Measurements from ENCODE around the gene CDC45. TPM values are rescaled to one million over a fixed set of nuclear protein-coding genes. Genes with fewer than 3 reads are reported as not detected.
A peak's percentile ranks its signal among the peaks of the same experiment; 100 is the strongest.

CDC45 gene
- polyA plus RNA-seq, 3 donors = 0.12 to 1.9 (median 0.23) TPM

GRCh38 chr22:19464975-19465374, 14.7 kb upstream of the CDC45 start:
- 79 to 85% (median 85%) methylated on average over 4 of the region's 4 CpGs for WGBS, 3 donors

DNA sequence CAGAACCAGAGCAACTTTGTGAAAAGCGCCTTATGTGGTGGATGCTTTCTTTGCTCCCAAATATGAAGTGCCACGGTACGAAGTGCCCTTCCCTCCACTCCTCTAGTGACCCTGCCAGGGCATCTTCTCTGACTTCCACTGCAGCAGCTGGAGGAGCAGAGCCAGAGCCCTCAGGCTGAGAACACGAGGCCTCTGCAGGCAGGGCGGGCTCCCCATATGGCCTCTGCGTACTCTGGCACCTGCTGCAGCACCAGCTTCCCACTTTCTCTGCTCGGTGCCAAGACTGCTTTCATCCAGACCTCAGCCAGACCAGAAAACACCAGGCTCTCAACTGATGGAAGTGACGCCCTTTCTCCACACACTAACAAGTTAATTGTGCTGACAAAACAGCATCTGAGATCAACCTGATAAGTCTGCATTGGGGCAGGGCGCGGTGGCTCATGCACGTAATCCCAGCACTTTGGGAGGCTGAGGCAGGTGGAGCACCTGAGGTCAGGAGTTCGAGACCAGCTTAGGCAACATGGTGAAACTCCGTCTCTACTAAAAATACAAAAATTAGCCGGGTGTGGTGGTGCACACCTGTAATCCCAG, 13.5 kb upstream of the CDC45 start:
- no peak overlapping the region for H3K27ac ChIP-seq (ENCODE audit: low read depth, low read length)
- WGBS, 3 donors = 90 to 92% (median 90%) methylated on average over 14 of the region's 14 CpGs

More at GRCh38 chr22:19464975-19465374, 14.7 kb upstream of the CDC45 start:
- H3K27ac ChIP-seq (ENCODE audit: low read depth, low read length) = no peak overlapping the region

- WGBS, 3 donors = 93 to 96% (median 94%) methylated on average over 9 of the region's 9 CpGs
Observed at GRCh38 chr22:19466848-19467752, 12.6 kb upstream of the CDC45 start.

GRCh38 chr22:19467912-19468311, 11.8 kb upstream of the CDC45 start:
- no peak overlapping the region for H3K27ac ChIP-seq (ENCODE audit: low read depth, low read length)
- WGBS, 3 donors = 91 to 95% (median 94%) methylated on average over 6 of the region's 6 CpGs

More at GRCh38 chr22:19466848-19467752, 12.6 kb upstream of the CDC45 start:
- H3K27ac ChIP-seq (ENCODE audit: low read depth, low read length) = no peak overlapping the region

- 92 to 98% (median 95%) methylated on average over 7 of the region's 7 CpGs for WGBS, 3 donors
Observed at GRCh38 chr22:19469421-19469820, 10.3 kb upstream of the CDC45 start.

GRCh38 chr22:19470010-19470409, 9.7 kb upstream of the CDC45 start:
- 97 to 100% (median 97%) methylated on average over 2 of the region's 2 CpGs for WGBS, 3 donors
- no peak overlapping the region for H3K27ac ChIP-seq (ENCODE audit: low read depth, low read length)

More at GRCh38 chr22:19469421-19469820, 10.3 kb upstream of the CDC45 start:
- H3K27ac ChIP-seq (ENCODE audit: low read depth, low read length) = no peak overlapping the region

- 89 to 94% (median 93%) methylated on average over 11 of the region's 11 CpGs for WGBS, 3 donors
- H3K27ac ChIP-seq (ENCODE audit: low read depth, low read length) = no peak overlapping the region
Observed at GRCh38 chr22:19471572-19471971, 8.1 kb upstream of the CDC45 start.

DNA sequence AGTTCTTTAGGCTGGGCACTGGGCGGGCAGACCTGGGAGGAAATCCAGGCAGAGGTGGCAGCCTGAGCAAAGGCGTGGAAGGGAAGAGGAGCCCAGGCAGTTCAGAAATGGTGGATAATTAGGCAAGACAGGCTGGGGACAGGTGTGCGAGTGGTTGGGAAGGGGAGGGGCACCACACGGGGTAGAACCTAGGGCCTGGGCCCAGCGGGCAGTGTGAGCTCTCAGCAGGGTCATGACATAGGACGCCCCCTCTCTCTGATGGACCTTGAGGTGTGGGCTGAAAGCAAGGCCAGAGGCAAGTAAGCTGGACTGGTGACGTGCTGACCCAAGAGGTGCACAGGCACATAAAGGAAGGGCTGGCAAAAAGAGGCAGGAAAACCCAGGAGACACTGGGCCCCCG, 7.5 kb upstream of the CDC45 start:
- WGBS, 3 donors = 90 to 95% (median 91%) methylated on average over 8 of the region's 8 CpGs
- H3K27ac ChIP-seq (ENCODE audit: low read depth, low read length) = no peak overlapping the region

GRCh38 chr22:19473578-19473977, 6.1 kb upstream of the CDC45 start:
- H3K27ac ChIP-seq (ENCODE audit: low read depth, low read length) = no peak overlapping the region
- 74 to 89% (median 82%) methylated on average over 3 of the region's 3 CpGs for WGBS, 3 donors

GRCh38 chr22:19476023-19476422, 3.7 kb upstream of the CDC45 start:
- WGBS, 3 donors = 73 to 77% (median 74%) methylated on average over 3 of the region's 3 CpGs
- no peak overlapping the region for H3K27ac ChIP-seq (ENCODE audit: low read depth, low read length)

DNA sequence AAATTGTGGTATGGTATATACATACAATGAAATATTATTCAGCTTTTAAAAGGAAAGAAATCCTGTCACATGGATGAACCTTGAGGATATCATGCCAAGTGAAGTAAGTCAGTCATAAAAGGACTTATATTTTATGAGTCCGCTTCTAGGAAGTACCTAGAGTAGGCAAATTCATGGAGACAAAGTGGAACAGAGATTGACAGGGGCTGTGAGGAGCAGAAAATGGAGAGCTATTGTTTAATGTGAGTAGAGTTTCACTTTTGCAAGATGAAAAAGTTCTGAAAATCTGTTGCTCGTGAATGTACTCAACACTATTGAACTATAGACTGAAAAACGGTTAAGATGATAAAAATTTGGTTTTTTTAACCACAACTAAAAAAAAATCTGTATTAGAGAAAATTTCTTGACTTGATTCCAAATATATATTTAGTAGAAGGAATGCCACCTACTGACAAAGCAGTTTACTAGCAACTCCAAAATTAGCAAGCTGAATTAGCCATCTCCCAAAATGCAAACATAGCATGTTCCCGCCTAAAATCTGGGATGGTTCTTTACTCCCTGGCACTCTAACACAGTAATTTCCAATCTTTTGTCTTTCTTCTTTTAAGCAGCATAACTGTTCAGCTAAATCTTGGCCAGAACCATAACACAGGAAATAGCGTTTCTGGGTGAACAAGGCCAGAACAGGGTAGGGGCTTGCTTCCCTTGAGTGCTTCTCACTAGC, 2.2 kb upstream of the CDC45 start:
- WGBS, 3 donors = 19 to 26% (median 22%) methylated on average over 5 of the region's 5 CpGs
- H3K27ac ChIP-seq (ENCODE audit: low read depth, low read length) = no peak overlapping the region

- WGBS, 3 donors = 1 to 2% (median 1%) methylated on average over 30 to 31 of the region's 31 CpGs
- H3K27ac ChIP-seq (ENCODE audit: low read depth, low read length) = no peak overlapping the region
Observed at GRCh38 chr22:19478045-19478900, 1.4 kb upstream of the CDC45 start.

DNA sequence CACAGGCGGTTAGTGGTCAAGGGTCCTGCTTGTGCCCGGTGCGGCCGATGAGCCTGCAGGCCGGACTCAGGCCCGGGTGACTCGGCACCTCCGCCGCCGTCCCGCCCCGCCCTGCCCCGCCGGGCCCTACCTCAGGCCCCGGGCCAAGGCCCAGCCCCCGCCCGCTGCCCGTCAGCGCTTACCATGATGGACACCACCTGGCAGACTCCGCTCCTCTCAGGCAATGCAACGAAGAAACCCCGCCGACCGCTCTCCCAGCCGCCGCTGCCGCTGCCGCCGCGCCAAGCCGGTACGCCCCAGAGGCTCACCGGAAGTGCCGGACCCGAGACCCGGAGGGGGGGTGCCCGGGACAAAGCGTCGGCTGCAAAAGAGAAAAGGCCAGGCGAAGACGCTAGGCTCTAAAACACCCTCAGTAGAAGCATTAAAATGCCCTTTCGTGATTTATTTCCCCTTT, 792 bp upstream of the CDC45 start, which contains the start of gene UFD1:
Gene UFD1 (minus strand): TSS at position 293 of the 454 bp plus-strand sequence. CDS start 108 bp downstream, at position 185.
- 0 to 1% (median 0%) methylated on average over 38 to 42 of the region's 42 CpGs for WGBS, 3 donors
- H3K27ac ChIP-seq (ENCODE audit: low read depth, low read length) = peak within 1 kb of the TSS; percentile 98

DNA sequence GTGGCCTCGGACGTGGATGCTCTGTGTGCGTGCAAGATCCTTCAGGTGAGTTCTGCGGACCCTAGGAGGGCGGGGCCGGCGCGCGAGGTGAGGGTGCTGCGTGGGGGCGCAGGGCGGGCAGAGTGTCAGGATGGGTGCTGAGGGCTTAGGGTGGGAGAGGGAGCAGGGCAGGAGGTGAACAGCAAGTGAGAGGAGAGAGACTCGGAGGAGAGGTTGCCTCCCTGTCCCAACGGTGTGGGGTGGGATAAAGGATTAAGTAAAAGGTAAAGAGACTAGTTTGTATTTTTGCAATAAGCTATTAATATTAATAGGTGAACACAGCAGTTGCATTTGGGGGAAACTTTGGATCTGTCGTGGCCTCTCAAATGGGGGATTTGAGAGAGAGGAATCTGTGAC, 451 bp downstream of the CDC45 start:
- 0 to 1% (median 1%) methylated on average over 15 of the region's 15 CpGs for WGBS, 3 donors
- H3K27ac ChIP-seq (ENCODE audit: low read depth, low read length) = no peak overlapping the region

DNA sequence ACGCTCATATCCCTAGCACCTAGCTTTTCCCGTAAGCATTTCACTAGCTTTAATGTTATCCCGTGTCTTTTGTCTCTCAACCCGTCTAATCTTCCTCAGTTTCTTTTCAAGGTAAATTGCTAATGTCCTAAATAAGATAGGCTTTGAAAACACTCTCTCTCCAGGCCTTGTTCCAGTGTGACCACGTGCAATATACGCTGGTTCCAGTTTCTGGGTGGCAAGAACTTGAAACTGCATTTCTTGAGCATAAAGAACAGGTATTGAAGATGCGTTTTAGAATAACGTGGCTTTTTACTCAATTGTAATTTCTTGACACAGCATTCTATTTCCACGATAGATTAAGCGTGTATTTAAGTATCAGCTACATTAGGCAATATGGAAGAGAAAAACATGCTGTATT, 1.1 kb downstream of the CDC45 start:
- 64 to 74% (median 66%) methylated on average over 10 of the region's 10 CpGs for WGBS, 3 donors

GRCh38 chr22:19482297-19482696, 2.6 kb downstream of the CDC45 start:
- no peak overlapping the region for H3K27ac ChIP-seq (ENCODE audit: low read depth, low read length)
- WGBS, 3 donors = 92 to 94% (median 93%) methylated on average over 9 of the region's 9 CpGs

More for the DNA sequence above, 1.1 kb downstream of the CDC45 start:
- H3K27ac ChIP-seq (ENCODE audit: low read depth, low read length) = no peak overlapping the region

GRCh38 chr22:19483481-19484244, 3.9 kb downstream of the CDC45 start:
- H3K27ac ChIP-seq (ENCODE audit: low read depth, low read length) = no peak overlapping the region
- WGBS, 3 donors = 77 to 81% (median 79%) methylated on average over 8 of the region's 8 CpGs

Data from adipose tissue (tissue), 3 donors.